IPS-15b (cell line): Measurements from ENCODE around the gene CNGA3.
A peak's percentile ranks its signal among the peaks of the same experiment; 100 is the strongest.
"Not testable (repeated sequence)": the region's sequence is repeated elsewhere in the genome, so short reads cannot be mapped to it uniquely, and the experiment has no call there.

Experiments used
- H3K27me3 ChIP-seq: one replicate; pipeline ENCODE4 v1.6.1; 2013; ENCODE audit warnings: low read length; ENCODE audit not compliant: control insufficient read depth, insufficient read depth
- H3K36me3 ChIP-seq: one replicate; pipeline ENCODE4 v1.6.1; 2013; ENCODE audit warnings: low read length; ENCODE audit not compliant: control insufficient read depth, insufficient read depth
- H3K4me1 ChIP-seq: one replicate; pipeline ENCODE4 v1.6.1; 2013; ENCODE audit warnings: mild to moderate bottlenecking, low read length; ENCODE audit not compliant: control insufficient read depth, insufficient read depth
- H3K4me3 ChIP-seq: one replicate; pipeline ENCODE4 v1.5.1; 2013; ENCODE audit warnings: low read depth, low read length
- H3K9ac ChIP-seq: one replicate; pipeline ENCODE4 v1.6.1; 2013; ENCODE audit warnings: low read depth, mild to moderate bottlenecking, low read length
- H3K9me3 ChIP-seq: one replicate; pipeline ENCODE4 v1.6.1; 2013; ENCODE audit warnings: mild to moderate bottlenecking, low read length; ENCODE audit not compliant: control insufficient read depth, insufficient read depth

Gene CNGA3

DNA sequence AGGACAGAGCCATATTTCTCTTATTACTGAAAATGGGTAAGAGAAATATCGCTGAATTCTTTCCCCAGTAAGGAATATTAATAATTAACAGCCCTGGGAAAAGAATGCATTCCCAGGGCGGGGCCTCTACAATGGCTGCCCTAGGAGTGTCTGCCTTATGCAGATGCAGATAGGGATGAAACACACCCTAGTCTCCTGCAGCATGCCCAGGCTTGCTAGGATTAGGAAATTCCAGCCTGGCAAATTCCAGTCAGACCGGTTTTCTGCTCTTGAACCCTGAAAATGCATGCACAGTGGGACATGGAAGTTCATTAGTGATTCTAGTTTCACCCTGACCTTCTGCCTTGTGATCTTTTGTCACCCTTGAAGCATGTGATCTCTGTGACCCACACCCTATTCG lies 89.4 kb downstream of the CNGA3 start:
- Histone ChIP-seq H3K4me1 (peaks cover 11% of the 10 kb centered on the region), H3K9me3 (peaks cover 12% of the 10 kb centered on the region)
- H3K36me3 ChIP-seq, H3K9ac ChIP-seq, H3K27me3 ChIP-seq, H3K4me3 ChIP-seq: not testable (repeated sequence)

DNA sequence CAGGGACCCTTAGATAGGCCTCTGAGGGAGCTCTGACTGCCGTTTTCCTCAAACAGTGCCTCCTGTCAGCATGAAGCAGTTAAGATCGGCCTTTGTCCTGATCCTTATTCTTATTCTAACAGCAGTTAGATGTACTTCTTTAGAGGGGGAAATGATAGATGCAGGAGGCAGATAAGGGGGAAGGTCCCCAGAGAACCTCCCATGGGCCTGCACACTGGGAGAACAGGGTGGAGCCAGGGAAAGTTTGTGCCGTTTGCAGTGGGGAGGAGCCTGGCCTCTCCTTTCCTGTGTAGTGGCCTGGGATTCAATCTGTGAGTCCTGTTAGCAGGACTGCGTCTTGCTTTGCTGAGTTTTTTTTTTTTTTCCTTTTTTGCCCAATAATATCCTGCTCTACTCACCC lies 90.5 kb downstream of the CNGA3 start:
- Histone ChIP-seq H3K27me3 (no peaks in the 10 kb centered on the region), H3K9ac (no peak overlapping the region), H3K9me3 (peaks cover 9% of the 10 kb centered on the region), H3K4me1 (peaks cover 11% of the 10 kb centered on the region), H3K36me3 (no peaks in the 10 kb centered on the region), H3K4me3 (no peak overlapping the region)

DNA sequence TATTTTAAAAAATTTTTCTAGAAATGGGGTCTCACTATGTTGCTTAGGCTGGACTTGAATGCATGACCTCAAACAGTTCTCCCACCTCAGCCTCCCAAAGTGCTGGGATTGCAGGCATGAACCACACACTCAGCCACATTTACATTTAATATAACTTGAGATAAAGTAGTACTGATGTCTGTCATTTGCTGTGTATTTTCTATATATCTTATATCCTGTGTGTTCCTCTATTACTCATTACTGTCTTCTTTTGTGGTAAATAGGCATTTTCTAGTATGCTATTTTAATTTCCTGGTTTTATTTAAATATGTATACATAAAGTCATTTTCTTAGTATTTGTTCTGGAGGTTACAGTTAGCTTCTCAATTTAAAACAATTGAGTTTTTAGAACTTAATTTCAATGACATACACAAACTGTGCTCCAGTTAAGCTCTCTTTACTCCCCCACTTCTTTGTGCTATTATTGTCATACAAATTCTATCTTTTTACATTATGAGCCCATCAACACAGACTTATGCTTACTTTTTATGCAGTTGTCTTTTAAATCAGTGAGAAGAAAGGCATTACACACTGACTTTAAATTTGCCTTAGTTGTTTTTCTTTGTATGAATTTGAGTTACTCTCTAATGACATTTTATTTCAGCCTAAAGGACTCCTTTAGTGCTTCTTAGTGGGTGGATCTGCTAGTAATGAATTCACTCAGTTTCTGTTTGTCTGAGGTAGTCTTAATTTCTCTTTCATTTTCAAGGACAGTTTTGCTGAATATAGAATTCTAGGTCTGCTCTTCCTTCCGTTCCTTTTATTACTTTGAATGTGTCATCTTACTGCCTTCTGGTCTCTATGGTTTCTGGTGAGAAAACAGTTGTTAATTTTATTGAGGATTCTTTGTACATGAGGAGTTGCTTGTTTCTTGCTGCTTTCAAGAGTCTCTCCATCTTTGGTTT lies 92.2 kb downstream of the CNGA3 start:
- no peak overlapping the region for H3K9ac ChIP-seq
- no peak overlapping the region for H3K4me3 ChIP-seq
- H3K27me3 ChIP-seq, result no peaks in the 10 kb centered on the region
- H3K4me1 ChIP-seq, result peaks cover 19% of the 10 kb centered on the region
- H3K36me3 ChIP-seq, result no peaks in the 10 kb centered on the region
- peaks cover 6% of the 10 kb centered on the region for H3K9me3 ChIP-seq

DNA sequence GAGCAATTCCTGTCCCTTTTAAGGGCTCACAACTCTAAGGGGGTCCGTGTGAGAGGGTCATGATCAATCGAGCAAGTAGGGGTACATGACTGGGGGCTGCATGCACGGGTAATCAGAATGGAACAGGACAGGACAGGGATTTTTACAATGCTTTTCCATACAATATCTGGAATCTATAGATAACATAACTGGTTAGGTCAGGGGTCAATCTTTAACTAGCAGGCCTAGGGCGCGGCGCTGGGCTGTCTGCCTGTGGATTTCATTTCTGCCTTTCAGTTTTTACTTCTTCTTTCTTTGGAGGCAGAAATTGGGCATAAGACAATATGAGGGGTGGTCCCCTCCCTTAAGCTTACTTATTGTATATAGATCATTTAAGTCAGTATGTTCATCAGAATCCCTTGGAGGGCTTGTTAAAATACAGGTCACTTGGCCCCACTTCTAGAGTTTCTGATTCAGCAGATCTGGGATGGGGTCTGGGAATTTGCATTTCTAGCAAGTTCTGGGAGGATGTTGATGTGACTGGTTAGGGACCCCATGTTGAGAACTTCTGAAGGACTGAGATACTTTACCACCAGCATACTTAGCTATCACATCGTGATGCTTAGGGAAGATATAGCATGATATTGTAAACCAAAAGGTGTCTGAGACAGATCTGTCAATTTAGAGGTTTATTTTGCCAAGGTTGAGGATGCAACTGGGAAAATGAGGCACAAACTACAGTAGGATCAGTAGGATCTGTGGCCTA lies 95.6 kb downstream of the CNGA3 start:
- H3K27me3 ChIP-seq, result no peaks in the 10 kb centered on the region
- H3K4me1 ChIP-seq, result peaks cover 24% of the 10 kb centered on the region
- H3K9ac ChIP-seq, result no peak overlapping the region
- no peak overlapping the region for H3K4me3 ChIP-seq
- H3K36me3 ChIP-seq, result no peaks in the 10 kb centered on the region
- H3K9me3 ChIP-seq, result no peaks in the 10 kb centered on the region

DNA sequence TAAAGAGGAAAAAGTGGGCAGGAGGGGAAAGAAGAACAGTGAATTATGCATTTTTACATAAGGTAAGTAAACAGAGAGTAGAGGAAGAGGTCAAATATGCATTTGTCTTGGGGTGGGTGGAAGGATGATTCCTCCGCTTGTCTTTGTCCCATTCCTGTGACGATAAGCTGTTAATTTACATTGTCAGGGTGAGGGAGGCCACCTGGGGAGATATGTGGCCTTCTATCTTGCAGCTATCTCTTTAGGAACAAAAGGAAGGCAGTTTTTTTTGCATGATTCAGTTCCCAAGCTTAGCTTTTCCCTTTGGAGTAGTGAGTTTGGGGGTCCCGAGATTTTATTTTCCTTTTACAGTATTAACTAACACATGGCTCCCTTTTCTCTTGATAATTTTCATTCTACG lies 96.2 kb downstream of the CNGA3 start:
- Histone ChIP-seq H3K4me1 (peaks cover 22% of the 10 kb centered on the region), H3K36me3 (no peaks in the 10 kb centered on the region), H3K4me3 (no peak overlapping the region), H3K9me3 (no peaks in the 10 kb centered on the region), H3K27me3 (no peaks in the 10 kb centered on the region), H3K9ac (no peak overlapping the region)

DNA sequence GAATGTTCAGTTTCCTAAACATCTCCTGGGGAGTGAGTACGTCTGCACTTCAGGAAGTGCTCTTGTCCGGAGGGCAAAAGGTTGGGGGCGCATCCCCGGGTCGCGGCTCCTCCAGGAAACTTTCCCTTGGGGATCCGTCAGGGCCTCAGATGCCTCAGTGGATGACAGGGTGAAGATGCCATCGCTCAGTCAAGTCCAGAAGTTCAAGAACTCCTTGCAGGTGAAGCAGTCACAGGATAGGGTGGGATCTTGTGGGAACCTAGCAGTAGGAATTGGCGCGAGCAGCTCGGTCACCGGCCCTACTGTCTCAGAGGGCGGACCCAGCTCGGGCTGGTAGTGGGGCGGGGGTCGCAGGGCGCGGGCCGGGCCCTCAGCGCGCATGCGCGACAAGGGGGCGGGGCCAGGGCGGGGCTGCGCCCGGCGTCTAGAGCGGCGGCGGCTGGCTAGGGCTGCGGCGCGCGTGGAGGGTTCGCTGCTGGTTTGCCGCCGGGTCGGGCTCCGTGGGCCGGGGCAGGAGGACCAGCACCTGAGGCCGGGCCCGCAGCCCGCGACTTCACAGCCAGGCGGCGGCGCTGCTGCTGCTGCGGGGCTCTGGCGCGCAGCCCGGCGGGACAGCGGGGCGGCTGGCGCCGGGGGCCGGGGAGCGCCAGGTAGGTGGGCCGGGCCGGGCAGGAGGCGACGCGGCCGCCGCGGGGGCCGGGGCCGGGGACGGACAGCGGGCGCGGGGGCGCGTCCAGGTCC lies 98.3 kb downstream of the CNGA3 start, which contains the start of gene INPP4A:
Gene INPP4A (plus strand): TSS at position 423 of the 741 bp plus-strand sequence. CDS start 75,191 bp downstream, outside the sequence.
- H3K27me3 ChIP-seq, result no peaks in the 10 kb centered on the region
- H3K9me3 ChIP-seq, result no peaks in the 10 kb centered on the region
- H3K4me3 ChIP-seq, result peak within 1 kb of the TSS; percentile 81
- no peaks in the 10 kb centered on the region for H3K36me3 ChIP-seq
- H3K9ac ChIP-seq, result peak within 1 kb of the TSS; percentile 79
- H3K4me1 ChIP-seq, result peaks cover 29% of the 10 kb centered on the region

DNA sequence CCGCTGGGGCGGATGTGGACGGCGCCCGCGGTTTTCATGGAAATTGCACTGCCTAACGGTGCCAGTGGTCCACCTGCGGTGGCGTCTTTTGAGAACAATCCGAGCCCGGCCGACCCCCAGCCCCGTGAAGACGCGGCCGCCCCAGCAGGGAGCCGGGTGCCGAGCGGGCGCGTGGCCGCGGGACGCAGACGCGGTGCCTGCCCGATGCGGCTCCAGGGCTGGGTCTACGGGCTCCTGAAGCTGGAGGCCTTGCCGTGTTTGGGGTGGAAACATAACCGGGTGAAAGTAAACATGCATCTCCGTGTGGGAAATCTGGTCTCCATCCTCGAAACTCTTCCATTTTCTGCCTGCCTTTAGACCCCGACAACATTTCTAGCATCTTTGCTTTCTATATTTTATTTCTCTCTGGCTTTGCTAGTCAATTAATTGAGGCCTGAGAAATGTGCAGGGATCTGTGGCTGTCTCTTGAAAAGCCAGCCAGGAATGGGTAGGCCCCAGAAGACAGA lies 99.0 kb downstream of the CNGA3 start:
- peak overlapping the region; percentile 61 for H3K9ac ChIP-seq
- peak overlapping the region; percentile 81 for H3K4me3 ChIP-seq
- H3K4me1 ChIP-seq, result peaks cover 31% of the 10 kb centered on the region
- H3K9me3 ChIP-seq, result no peaks in the 10 kb centered on the region
- H3K36me3 ChIP-seq, result no peaks in the 10 kb centered on the region
- H3K27me3 ChIP-seq, result no peaks in the 10 kb centered on the region

DNA sequence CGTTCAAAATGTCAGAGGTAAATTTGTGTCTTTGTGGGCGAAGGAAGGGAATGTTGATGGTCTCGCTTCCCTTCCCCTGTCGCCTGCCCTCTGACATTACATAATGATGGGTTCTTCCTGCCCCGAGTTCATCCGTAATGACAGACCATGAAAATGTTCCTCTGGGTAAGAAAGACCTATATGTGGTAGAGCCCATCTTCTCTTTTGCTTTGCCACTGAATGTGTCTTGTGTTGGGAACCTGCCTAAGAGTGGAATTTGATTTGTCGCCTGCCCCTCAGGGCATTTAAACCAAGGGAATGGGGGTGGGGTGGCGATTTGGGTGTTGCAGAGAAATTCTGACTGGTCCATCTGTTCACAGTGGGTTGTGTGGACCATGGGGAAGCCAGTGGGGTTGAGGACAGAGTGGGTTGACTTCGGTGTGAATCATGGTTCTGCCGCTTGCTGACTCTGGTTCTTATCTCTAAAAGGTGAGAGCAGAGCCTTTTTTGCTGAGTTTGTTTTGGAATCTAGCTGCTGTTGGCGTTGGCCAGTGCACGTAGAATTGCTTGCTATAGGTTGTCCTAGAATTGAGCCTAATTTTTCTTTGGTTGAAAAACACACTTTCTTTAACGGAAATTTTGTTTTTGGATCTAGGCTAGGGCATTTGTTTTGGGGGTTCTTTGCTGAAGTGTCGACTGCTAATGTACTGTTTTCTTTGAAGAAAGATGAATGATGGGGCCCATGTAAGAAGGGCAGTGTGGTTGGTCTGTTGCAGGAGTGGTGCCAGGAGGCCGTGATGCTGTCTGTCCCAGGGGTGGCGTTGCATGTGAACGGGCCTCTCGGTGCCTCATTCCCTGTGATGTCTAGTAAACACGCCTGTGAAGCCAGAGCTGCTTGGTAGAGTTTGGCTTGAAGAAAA lies 99.7 kb downstream of the CNGA3 start:
- Histone ChIP-seq H3K27me3 (no peaks in the 10 kb centered on the region), H3K4me1 (peaks cover 35% of the 10 kb centered on the region), H3K9ac (peak overlapping the region; percentile 61), H3K36me3 (no peaks in the 10 kb centered on the region), H3K9me3 (no peaks in the 10 kb centered on the region), H3K4me3 (peak overlapping the region; percentile 81)

DNA sequence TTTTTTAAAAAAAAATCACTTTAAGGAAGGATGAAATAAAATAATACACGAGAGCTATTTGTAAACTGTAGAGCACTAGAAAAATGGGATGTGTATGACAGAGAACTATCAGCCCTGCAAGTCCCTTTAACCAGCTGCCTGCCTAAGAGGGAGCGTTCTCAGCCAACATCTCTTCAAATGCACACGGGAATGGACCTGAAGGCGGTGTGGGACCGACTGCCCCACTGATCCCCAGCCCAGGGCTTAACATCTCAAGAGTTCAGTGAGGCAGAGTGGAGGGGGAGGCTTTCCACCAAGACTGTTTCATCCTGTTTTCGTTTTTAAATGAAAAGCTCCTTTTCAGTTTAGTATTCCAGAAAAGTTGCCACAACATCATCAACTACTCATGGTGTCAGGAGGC lies 100.6 kb downstream of the CNGA3 start:
- H3K9me3 ChIP-seq, result no peaks in the 10 kb centered on the region
- no peaks in the 10 kb centered on the region for H3K27me3 ChIP-seq
- H3K4me1 ChIP-seq, result peaks cover 38% of the 10 kb centered on the region
- no peaks in the 10 kb centered on the region for H3K36me3 ChIP-seq
- H3K4me3 ChIP-seq, result peak overlapping the region; percentile 81
- no peak overlapping the region for H3K9ac ChIP-seq
